ENCODE measurements around the gene CAPNS2. TPM values are rescaled to one million over a fixed set of nuclear protein-coding genes. Genes with fewer than 3 reads are reported as not detected.

CAPNS2 gene
- total RNA-seq, 1 experiment from 2014 or later = not detected

DNA sequence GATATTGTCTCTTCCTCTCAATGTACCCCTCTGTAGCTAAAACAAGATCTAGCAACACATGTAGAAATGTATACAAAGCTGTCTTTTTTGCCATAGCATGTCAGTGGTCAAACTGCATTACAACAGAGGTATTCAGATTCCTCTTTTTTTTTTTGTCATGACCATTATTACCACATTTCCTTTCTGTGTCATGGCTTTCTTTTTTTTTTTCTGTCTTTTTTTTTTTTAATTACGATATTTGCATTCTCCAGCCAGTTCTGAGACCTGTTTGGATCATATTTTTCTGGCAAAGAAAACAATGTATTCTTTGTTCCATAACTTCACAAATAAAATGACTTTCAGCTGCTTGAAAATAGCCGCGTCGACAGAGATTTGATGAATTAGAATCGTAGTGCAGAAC lies 27.4 kb upstream of the CAPNS2 start:
- intact Hi-C loops (cut with micrococcal nuclease; ENCODE audit: unreplicated experiment) = loop anchor here (5.0 kb wide), 1 partner anchor 1642 kb away; no protein-coding TSS in a partner anchor
- no TSS peak for BruUV-seq (replicated peaks)
- CTCF ChIA-PET = interaction anchor here (1.4 kb wide), 1 partner anchor 11 kb away, joined by 4 read pairs; no protein-coding TSS in a partner anchor

DNA sequence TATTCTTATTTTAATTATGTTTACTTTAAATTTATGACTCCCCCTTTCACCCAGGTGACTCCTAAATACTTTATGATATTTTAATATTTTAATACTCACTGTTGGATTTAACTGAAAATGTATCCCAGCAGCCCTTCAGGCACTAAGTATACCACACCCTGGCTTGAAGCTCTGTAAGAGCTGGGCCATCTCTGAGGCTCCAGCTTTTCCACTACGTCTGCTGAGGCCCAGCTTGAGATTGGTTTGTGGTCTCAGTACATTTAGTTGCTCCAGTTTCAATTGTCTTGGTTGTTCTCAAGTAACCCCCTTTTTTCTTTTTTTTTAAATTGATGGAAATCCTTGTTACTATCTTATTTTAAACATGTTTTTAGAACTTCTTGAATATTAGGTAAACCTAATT lies 27.0 kb upstream of the CAPNS2 start:
- no peaks in the 10 kb centered on the region for H3K9me3 Mint-ChIP-seq (ENCODE audit: low read depth, unreplicated experiment)
- no peak overlapping the region for H3K27ac Mint-ChIP-seq (ENCODE audit: unreplicated experiment)
- CTCF ChIA-PET = interaction anchor here (0.5 to 1.4 kb wide), 2 partner anchors 11 to 22 kb away, joined by 4 read pairs; no protein-coding TSS in a partner anchor
- no peaks in the 10 kb centered on the region for H3K27me3 Mint-ChIP-seq (ENCODE audit: unreplicated experiment)
- no peaks in the 10 kb centered on the region for H3K4me1 Mint-ChIP-seq (ENCODE audit: low read depth, unreplicated experiment)
- intact Hi-C loops (cut with micrococcal nuclease; ENCODE audit: unreplicated experiment) = loop anchor here (5.0 kb wide), 1 partner anchor 1642 kb away; no protein-coding TSS in a partner anchor
- no peak overlapping the region for H3K4me3 Mint-ChIP-seq (ENCODE audit: low read depth, unreplicated experiment)
- no peaks in the 10 kb centered on the region for H3K36me3 Mint-ChIP-seq (ENCODE audit: insufficient read depth, unreplicated experiment)
- TF ChIP-seq, protein P1, sequence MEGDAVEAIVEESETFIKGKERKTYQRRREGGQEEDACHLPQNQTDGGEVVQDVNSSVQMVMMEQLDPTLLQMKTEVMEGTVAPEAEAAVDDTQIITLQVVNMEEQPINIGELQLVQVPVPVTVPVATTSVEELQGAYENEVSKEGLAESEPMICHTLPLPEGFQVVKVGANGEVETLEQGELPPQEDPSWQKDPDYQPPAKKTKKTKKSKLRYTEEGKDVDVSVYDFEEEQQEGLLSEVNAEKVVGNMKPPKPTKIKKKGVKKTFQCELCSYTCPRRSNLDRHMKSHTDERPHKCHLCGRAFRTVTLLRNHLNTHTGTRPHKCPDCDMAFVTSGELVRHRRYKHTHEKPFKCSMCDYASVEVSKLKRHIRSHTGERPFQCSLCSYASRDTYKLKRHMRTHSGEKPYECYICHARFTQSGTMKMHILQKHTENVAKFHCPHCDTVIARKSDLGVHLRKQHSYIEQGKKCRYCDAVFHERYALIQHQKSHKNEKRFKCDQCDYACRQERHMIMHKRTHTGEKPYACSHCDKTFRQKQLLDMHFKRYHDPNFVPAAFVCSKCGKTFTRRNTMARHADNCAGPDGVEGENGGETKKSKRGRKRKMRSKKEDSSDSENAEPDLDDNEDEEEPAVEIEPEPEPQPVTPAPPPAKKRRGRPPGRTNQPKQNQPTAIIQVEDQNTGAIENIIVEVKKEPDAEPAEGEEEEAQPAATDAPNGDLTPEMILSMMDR (IDR thresholded peaks at IDR 0.05; ENCODE audit: unreplicated experiment) = no peak
- DNase-seq = no peak
- BruUV-seq (replicated peaks) = no TSS peak

More for the DNA sequence above, 27.4 kb upstream of the CAPNS2 start:
- Mint-ChIP-seq H3K27ac (ENCODE audit: unreplicated experiment) (no peak overlapping the region), H3K9me3 (ENCODE audit: low read depth, unreplicated experiment) (no peaks in the 10 kb centered on the region), H3K4me3 (ENCODE audit: low read depth, unreplicated experiment) (no peak overlapping the region), H3K36me3 (ENCODE audit: insufficient read depth, unreplicated experiment) (no peaks in the 10 kb centered on the region), H3K4me1 (ENCODE audit: low read depth, unreplicated experiment) (no peaks in the 10 kb centered on the region), H3K27me3 (ENCODE audit: unreplicated experiment) (no peaks in the 10 kb centered on the region)
- no peak for DNase-seq
- TF ChIP-seq, protein P1 (IDR thresholded peaks at IDR 0.05; ENCODE audit: unreplicated experiment) = no peak

DNA sequence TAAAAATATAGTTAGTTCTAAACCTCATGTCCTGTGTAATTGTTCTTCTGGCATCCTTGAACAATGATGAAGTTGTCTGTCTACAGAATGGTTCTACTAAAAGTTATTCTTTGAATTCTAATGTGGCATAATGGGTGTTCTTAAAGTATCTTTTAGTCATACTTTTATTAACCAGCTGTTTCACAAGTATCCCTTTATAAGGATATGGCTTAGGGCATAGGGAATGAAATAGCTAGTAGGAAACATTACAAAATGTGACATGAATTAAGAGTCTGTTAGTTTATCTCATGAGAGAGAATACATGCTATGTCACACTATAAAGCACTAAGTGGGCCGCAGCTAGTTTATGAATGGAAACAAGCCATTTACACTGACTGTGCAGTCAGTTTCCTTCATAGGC lies 26.3 kb upstream of the CAPNS2 start:
- Mint-ChIP-seq H3K36me3 (ENCODE audit: insufficient read depth, unreplicated experiment) (no peaks in the 10 kb centered on the region), H3K27ac (ENCODE audit: unreplicated experiment) (no peak overlapping the region), H3K9me3 (ENCODE audit: low read depth, unreplicated experiment) (no peaks in the 10 kb centered on the region), H3K4me1 (ENCODE audit: low read depth, unreplicated experiment) (no peaks in the 10 kb centered on the region), H3K4me3 (ENCODE audit: low read depth, unreplicated experiment) (no peak overlapping the region), H3K27me3 (ENCODE audit: unreplicated experiment) (no peaks in the 10 kb centered on the region)
- intact Hi-C loops (cut with micrococcal nuclease; ENCODE audit: unreplicated experiment) = no loop called here
- CTCF ChIA-PET = interaction anchor here (0.5 kb wide), 1 partner anchor 13 kb away, joined by 6 read pairs; no protein-coding TSS in a partner anchor
- no peak for DNase-seq
- no TSS peak for BruUV-seq (replicated peaks)
- TF ChIP-seq, protein P1 (IDR thresholded peaks at IDR 0.05; ENCODE audit: unreplicated experiment) = no peak

DNA sequence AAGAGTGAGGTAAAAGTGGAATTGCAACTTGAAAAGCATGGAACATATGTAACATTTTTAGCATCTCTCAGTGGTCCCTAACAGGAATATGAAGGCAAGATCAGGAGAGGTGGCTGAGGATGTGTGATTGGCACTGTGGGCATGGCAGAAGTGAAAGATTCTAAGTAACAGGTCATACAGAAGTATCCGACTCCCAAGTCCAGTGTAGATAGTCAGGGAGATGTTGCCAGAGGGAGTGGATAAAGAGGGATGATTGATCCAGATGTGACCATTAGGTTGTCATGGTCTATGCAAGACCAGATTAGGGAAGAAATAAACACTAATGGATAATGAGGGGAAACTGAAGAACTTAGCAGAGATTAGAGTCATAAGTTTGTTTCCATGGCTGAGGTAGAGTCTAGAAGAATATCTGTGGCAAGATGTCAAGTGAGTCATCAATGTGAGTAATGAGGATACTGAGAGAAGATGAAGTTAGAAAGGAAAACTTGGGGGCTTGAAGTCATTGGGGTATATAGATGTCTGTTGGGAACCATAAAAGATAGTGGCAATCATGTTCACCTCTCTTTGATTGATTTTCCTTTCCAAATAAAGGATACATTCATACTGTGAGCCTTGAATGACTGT lies 23.9 kb upstream of the CAPNS2 start:
- CTCF ChIA-PET = interaction anchor here (0.6 kb wide), 1 partner anchor 431 kb away, joined by 3 read pairs; no protein-coding TSS in a partner anchor
- BruUV-seq (replicated peaks) = no TSS peak

More for the DNA sequence above, 23.9 kb upstream of the CAPNS2 start:
- no peak for DNase-seq
- intact Hi-C loops (cut with micrococcal nuclease; ENCODE audit: unreplicated experiment) = loop anchor here (1.0 to 2.0 kb wide), 3 partner anchors 47 to 160 kb away; no protein-coding TSS in a partner anchor
- H3K4me1 Mint-ChIP-seq (ENCODE audit: low read depth, unreplicated experiment) = no peaks in the 10 kb centered on the region
- no peaks in the 10 kb centered on the region for H3K36me3 Mint-ChIP-seq (ENCODE audit: insufficient read depth, unreplicated experiment)
- H3K27me3 Mint-ChIP-seq (ENCODE audit: unreplicated experiment) = no peaks in the 10 kb centered on the region
- TF ChIP-seq, protein P1 (IDR thresholded peaks at IDR 0.05; ENCODE audit: unreplicated experiment) = no peak
- no peaks in the 10 kb centered on the region for H3K9me3 Mint-ChIP-seq (ENCODE audit: low read depth, unreplicated experiment)
- no peak overlapping the region for H3K4me3 Mint-ChIP-seq (ENCODE audit: low read depth, unreplicated experiment)
- no peak overlapping the region for H3K27ac Mint-ChIP-seq (ENCODE audit: unreplicated experiment)
